ENCODE data around the gene GOLIM4. TPM values are rescaled to one million over a fixed set of nuclear protein-coding genes. Genes with fewer than 3 reads are reported as not detected.
A peak's percentile ranks its signal among the peaks of the same experiment; 100 is the strongest.

GOLIM4 gene
- total RNA-seq, 4 donors from 2014 or later, result 35.9 to 59.0 (median 52.0) TPM

DNA sequence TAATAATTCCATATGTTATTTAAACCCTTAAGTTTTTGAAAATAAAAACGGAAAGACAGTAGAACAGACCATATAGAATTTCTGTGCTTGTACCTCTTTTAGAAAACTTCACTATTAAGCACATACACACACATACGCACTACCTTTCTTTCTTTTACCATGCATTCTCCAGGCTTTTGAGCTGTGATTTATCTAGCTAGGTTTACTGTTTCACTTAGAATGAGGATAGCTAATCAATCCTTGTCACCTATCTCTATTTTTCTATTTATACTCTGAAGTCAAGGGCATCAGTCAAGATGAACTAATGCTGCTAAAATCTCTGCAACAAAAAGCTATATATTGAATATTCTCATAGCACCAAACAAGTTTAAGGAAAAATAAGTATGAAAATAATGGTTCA, 43.2 kb downstream of the GOLIM4 start:
- no peak overlapping the region for H3K27ac ChIP-seq

DNA sequence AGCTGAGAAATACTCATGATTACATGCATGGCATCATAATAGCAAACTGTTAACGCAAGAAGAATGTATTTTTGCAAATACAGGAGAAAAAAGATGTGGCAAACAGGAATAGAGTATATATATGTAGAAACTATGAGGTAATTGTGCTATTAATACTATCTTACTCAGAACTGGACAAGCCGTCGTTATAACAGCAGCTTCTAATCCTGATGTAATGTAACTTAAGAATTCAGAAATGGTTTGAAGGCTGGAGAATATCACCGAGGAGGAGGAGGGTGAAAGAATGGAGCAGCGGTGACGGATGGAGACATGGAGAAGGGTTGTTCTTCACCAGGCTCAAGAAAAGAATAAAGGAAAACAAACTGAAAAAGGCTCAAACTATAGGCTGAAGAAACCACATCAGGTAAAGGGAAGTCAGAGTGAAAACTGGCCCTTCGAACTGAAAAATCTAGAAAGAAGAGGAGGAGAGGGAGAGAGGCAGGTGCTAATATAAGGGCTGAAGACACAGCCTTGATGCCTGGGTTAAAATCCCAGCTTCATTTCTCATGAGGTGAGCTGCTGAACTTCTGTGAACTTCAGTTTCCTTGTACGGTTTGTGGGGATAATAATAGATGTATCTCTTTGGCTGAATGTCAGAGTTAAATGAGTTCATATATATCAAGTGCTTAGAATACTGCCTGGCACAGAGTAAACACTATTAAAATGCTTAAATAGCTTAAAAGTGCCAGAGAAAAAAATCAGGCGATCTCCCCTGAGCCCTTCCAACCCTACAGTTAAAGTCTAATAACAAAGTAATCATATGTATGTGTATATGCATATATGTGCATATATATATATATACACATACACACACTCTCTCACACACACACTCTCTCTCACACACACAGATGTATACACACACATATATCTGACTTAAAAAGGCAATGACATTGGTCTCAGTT, 43.9 kb downstream of the GOLIM4 start:
- no peaks in the 10 kb centered on the region for H3K27me3 ChIP-seq
- H3K9me3 ChIP-seq, result no peaks in the 10 kb centered on the region
- TF ChIP-seq POLR2A (IDR thresholded peaks at IDR 0.05), result no peak
- no peak for TF ChIP-seq EP300 (IDR thresholded peaks at IDR 0.05)
- TF ChIP-seq, protein P1, sequence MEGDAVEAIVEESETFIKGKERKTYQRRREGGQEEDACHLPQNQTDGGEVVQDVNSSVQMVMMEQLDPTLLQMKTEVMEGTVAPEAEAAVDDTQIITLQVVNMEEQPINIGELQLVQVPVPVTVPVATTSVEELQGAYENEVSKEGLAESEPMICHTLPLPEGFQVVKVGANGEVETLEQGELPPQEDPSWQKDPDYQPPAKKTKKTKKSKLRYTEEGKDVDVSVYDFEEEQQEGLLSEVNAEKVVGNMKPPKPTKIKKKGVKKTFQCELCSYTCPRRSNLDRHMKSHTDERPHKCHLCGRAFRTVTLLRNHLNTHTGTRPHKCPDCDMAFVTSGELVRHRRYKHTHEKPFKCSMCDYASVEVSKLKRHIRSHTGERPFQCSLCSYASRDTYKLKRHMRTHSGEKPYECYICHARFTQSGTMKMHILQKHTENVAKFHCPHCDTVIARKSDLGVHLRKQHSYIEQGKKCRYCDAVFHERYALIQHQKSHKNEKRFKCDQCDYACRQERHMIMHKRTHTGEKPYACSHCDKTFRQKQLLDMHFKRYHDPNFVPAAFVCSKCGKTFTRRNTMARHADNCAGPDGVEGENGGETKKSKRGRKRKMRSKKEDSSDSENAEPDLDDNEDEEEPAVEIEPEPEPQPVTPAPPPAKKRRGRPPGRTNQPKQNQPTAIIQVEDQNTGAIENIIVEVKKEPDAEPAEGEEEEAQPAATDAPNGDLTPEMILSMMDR (IDR thresholded peaks at IDR 0.05), result no peak
- H3K36me3 ChIP-seq, result peaks cover 0 to 5% (median 0%) of the 10 kb centered on the region in 3 donors
- DNase-seq (ENCODE audit: low spot score in 2 of 2), result no peak
- H3K4me1 ChIP-seq, result peaks cover 0 to 41% (median 5%) of the 10 kb centered on the region in 4 donors
- H3K4me3 ChIP-seq, result no peak overlapping the region
- WGBS, 2 donors, result 55 to 60% methylated on average over 9 of the region's 9 CpGs
- no peak overlapping the region for H3K27ac ChIP-seq

More for the DNA sequence above, 43.2 kb downstream of the GOLIM4 start:
- no peak for DNase-seq (ENCODE audit: low spot score in 2 of 2)
- Histone ChIP-seq H3K27me3 (no peaks in the 10 kb centered on the region), H3K4me1 (peaks cover 0 to 41% (median 5%) of the 10 kb centered on the region in 4 donors), H3K9me3 (no peaks in the 10 kb centered on the region), H3K4me3 (no peak overlapping the region), H3K36me3 (peaks cover 0 to 5% (median 0%) of the 10 kb centered on the region in 3 donors)
- TF ChIP-seq, protein P1 (IDR thresholded peaks at IDR 0.05), result no peak
- TF ChIP-seq POLR2A (IDR thresholded peaks at IDR 0.05) (no peak), EP300 (IDR thresholded peaks at IDR 0.05) (no peak)
- 84 to 91% methylated on average over 2 of the region's 2 CpGs for WGBS, 2 donors

DNA sequence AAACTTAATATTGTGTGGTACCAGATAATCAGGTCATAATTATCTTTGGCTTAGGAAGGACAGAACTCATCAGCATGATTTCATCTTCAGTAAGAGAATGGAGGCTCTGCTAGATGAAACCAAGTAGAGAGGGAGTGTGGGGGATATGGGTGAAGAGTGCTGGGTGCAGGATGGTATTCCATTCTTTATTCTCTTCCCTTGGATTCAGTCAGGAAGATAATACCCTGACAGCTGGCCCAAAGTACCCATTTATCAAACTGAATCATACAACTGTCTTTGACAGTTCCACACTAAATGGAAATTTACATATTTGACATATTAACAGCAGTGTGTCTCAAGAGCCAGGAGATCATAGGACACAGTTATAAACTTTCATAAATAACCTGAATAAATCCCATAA, 44.7 kb downstream of the GOLIM4 start:
- no peak for DNase-seq (ENCODE audit: low spot score in 2 of 2)
- H3K9me3 ChIP-seq, result no peaks in the 10 kb centered on the region
- TF ChIP-seq, protein P1 (IDR thresholded peaks at IDR 0.05), result no peak
- no peak for TF ChIP-seq POLR2A (IDR thresholded peaks at IDR 0.05)
- no peak for TF ChIP-seq EP300 (IDR thresholded peaks at IDR 0.05)
- no peaks in the 10 kb centered on the region for H3K27me3 ChIP-seq
- H3K4me1 ChIP-seq, result peaks cover 0 to 41% (median 5%) of the 10 kb centered on the region in 4 donors
- peaks cover 0 to 2% (median 0%) of the 10 kb centered on the region in 3 donors for H3K36me3 ChIP-seq
- no peak overlapping the region for H3K27ac ChIP-seq
- no peak overlapping the region for H3K4me3 ChIP-seq

DNA sequence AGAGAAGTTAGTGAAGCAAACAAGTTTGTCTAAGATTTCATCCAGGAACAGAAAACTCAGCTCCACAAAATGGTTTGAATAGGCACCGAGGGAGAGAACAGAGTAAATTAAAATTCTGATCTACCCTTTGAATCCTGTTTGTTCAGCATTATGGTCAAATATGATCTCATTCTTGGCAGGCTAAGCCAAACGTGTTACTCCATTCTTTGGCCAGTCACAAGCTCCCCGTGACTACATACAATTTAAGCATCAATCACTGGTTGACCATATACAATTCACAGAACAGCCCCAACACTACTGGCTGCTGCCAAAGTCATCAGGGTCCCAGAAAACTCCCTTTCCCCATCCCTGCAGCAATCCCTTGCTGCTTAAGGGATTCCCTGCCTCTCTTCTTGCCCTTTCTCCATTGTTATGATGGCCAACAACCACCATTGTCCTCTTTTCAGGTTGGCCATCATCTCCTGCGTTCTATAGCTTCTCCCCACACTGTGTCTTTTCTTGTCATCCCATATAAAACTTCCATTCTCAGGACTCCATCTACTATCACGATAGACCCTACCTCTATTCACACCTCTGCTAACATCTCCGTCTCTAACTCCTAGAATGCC, 46.3 kb downstream of the GOLIM4 start:
- H3K9me3 ChIP-seq, result no peaks in the 10 kb centered on the region
- H3K27me3 ChIP-seq, result no peaks in the 10 kb centered on the region
- no peak for TF ChIP-seq POLR2A (IDR thresholded peaks at IDR 0.05)
- TF ChIP-seq, protein P1 (IDR thresholded peaks at IDR 0.05), result no peak
- peak in 1 of 2 donors; percentile 30 for TF ChIP-seq EP300 (IDR thresholded peaks at IDR 0.05)
- no peak overlapping the region for H3K4me3 ChIP-seq
- 54 to 56% methylated on average over 6 of the region's 6 CpGs for WGBS, 2 donors
- peaks cover 0 to 41% (median 5%) of the 10 kb centered on the region in 4 donors for H3K4me1 ChIP-seq
- peak overlapping the region in 1 of 4 donors; percentile 49 for H3K27ac ChIP-seq
- peak in 1 of 2 donors; percentile 22 for DNase-seq (ENCODE audit: low spot score in 2 of 2)
- no peaks in the 10 kb centered on the region for H3K36me3 ChIP-seq
